Dermis blood vessel endothelial cell (primary cell): ENCODE data around the gene C4A. TPM values are rescaled to one million over a fixed set of nuclear protein-coding genes. Genes with fewer than 3 reads are reported as not detected.

Source experiments
- total RNA-seq: library from RNA; depleted of rRNA; stranded (reverse); fragments of >200 nt; gene quantifications from 2 replicates; pipeline ENCODE4 v1.2.3, GENCODE V29; 2014

The C4A gene
- total RNA-seq, 1 donor from 2014 or later = 1.5 TPM

Other genes with a start within 250 kb of the C4A start
- gene CLIC1, start 245.5 kb upstream of the C4A start, total RNA-seq = 543 and 615 TPM in 2 replicates
- gene MSH5, start 242.1 kb upstream of the C4A start, total RNA-seq = 7.1 and 8.5 TPM in 2 replicates
- 1.4 and 2.4 TPM in 2 replicates for gene SAPCD1, start 219.4 kb upstream of the C4A start, total RNA-seq
- 0.05 and 0.34 TPM in 2 replicates for gene VWA7, start 204.7 kb upstream of the C4A start, total RNA-seq
- 39.7 and 116 TPM in 2 replicates for gene VARS1, start 186.3 kb upstream of the C4A start, total RNA-seq
- 32.0 and 36.9 TPM in 2 replicates for gene LSM2, start 175.1 kb upstream of the C4A start, total RNA-seq
- gene HSPA1L, start 166.8 kb upstream of the C4A start, total RNA-seq = 0.51 and 0.85 TPM in 2 replicates
- 139 and 155 TPM in 2 replicates for gene HSPA1A, start 166.5 kb upstream of the C4A start, total RNA-seq
- 68.8 and 71.5 TPM in 2 replicates for gene HSPA1B, start 154.3 kb upstream of the C4A start, total RNA-seq
- gene NEU1, start 119.2 kb upstream of the C4A start, total RNA-seq = 66.8 and 78.1 TPM in 2 replicates
- 0.05 and 0.17 TPM in 2 replicates for gene SLC44A4, start 103.1 kb upstream of the C4A start, total RNA-seq
- gene EHMT2, start 84.4 kb upstream of the C4A start, total RNA-seq = 45.9 and 58.9 TPM in 2 replicates
- gene ZBTB12, start 80.0 kb upstream of the C4A start, total RNA-seq = 3.6 and 4.9 TPM in 2 replicates
- gene C2, start 54.3 kb upstream of the C4A start, total RNA-seq = not detected in 2 replicates
- 1.6 and 2.0 TPM in 2 replicates for gene CFB, start 36.0 kb upstream of the C4A start, total RNA-seq
- gene NELFE, start 23.1 kb upstream of the C4A start, total RNA-seq = 111 and 114 TPM in 2 replicates
- gene SKIC2, start 22.9 kb upstream of the C4A start, total RNA-seq = 37.3 and 48.2 TPM in 2 replicates
- gene DXO, start 9.9 kb upstream of the C4A start, total RNA-seq = 12.8 and 14.6 TPM in 2 replicates
- gene C4B, start 32.7 kb downstream of the C4A start, total RNA-seq = 1.2 and 2.6 TPM in 2 replicates
- 0.34 TPM in 1 of 2 replicates, not detected in the other for gene CYP21A2, start 56.4 kb downstream of the C4A start, total RNA-seq
- gene TNXB, start 127.3 kb downstream of the C4A start, total RNA-seq = 4.6 and 4.8 TPM in 2 replicates
- 13.4 and 20.5 TPM in 2 replicates for gene ATF6B, start 146.2 kb downstream of the C4A start, total RNA-seq
- gene FKBPL, start 148.2 kb downstream of the C4A start, total RNA-seq = 6.9 and 8.3 TPM in 2 replicates
- 0.05 TPM in 1 of 2 replicates, not detected in the other for gene PRRT1, start 169.9 kb downstream of the C4A start, total RNA-seq
- 69.8 and 82.5 TPM in 2 replicates for gene PPT2, start 172.1 kb downstream of the C4A start, total RNA-seq
- 1.3 and 2.7 TPM in 2 replicates for gene EGFL8, start 182.5 kb downstream of the C4A start, total RNA-seq
- 9.5 and 22.2 TPM in 2 replicates for gene AGPAT1, start 194.0 kb downstream of the C4A start, total RNA-seq
- 31.6 and 53.1 TPM in 2 replicates for gene RNF5, start 196.3 kb downstream of the C4A start, total RNA-seq
- 0.74 and 0.85 TPM in 2 replicates for gene AGER, start 202.2 kb downstream of the C4A start, total RNA-seq
- gene PBX2, start 208.1 kb downstream of the C4A start, total RNA-seq = 62.3 and 85.6 TPM in 2 replicates
- 3.1 and 8.7 TPM in 2 replicates for gene GPSM3, start 210.6 kb downstream of the C4A start, total RNA-seq
- gene NOTCH4, start 242.0 kb downstream of the C4A start, total RNA-seq = 44.3 and 63.5 TPM in 2 replicates